ENCODE results near the gene IDH3G. TPM values are rescaled to one million over a fixed set of nuclear protein-coding genes. Genes with fewer than 3 reads are reported as not detected.

IDH3G gene
- total and polyA plus RNA-seq, 2 donors (not counting 3 experiments of a cell fraction or from before 2014, with no cell fraction given), result 57.7 to 116 TPM

GRCh38 chrX:153800177-153800722, 6.1 kb upstream of the IDH3G start:
- Histone ChIP-seq H3K9ac (replicated peaks; ENCODE audit: extremely low read depth, insufficient read depth, low read length) (no peak overlapping the region), H3K27me3 (ENCODE audit: control insufficient read depth in 2 of 2, insufficient read depth in 2 of 2, low read length in 2 of 2) (no peaks in the 10 kb centered on the region), H3K36me3 (ENCODE audit: control insufficient read depth in 2 of 2, extremely low read depth in 1 of 2, insufficient read depth in 2 of 2, low read length in 2 of 2) (peaks cover 0 to 16% of the 10 kb centered on the region in 2 experiments), H2AFZ (ENCODE audit: low read depth, low read length) (no peak overlapping the region), H3K79me2 (ENCODE audit: control insufficient read depth, insufficient read depth, low read length) (peaks cover 19% of the 10 kb centered on the region), H4K20me1 (replicated peaks; ENCODE audit: control insufficient read depth, extremely low read depth, insufficient read depth, low read length) (no peaks in the 10 kb centered on the region), H3K27ac (ENCODE audit: insufficient read depth, low read depth, low read length) (no peak overlapping the region), H3K4me2 (ENCODE audit: insufficient read depth, low read length) (no peak overlapping the region), H3K9me3 (replicated peaks; ENCODE audit: control insufficient read depth, insufficient read depth, low read length) (no peaks in the 10 kb centered on the region), H3K4me3 (replicated peaks in 1 of 3; ENCODE audit: insufficient read depth in 1 of 3, low read depth in 1 of 3, low read length in 3 of 3) (no peak overlapping the region), H3K9me1 (replicated peaks; ENCODE audit: control insufficient read depth, extremely low read depth, insufficient read depth, low read length) (no peaks in the 10 kb centered on the region), H3K4me1 (ENCODE audit: control insufficient read depth, extremely low read depth, insufficient read depth, low read length) (peaks cover 9% of the 10 kb centered on the region)
- ChIA-PET POLR2A (no interaction called here), CTCF (no interaction called here)
- DNase-seq (ENCODE audit: low read depth, low spot score), result no peak
- FAIRE-seq, result no peak
- intact Hi-C loops (cut with micrococcal nuclease) (no loop called here), dilution Hi-C loops (cut with MboI; ENCODE audit: extremely low pct_ligation_motif_present, low sequenced_read_pairs) (no loop called here)
- TF ChIP-seq POLR2AphosphoS5 (IDR thresholded peaks at IDR 0.05; ENCODE audit: insufficient read depth, low read depth, low read length) (peak; percentile 21), MAX (IDR thresholded peaks at IDR 0.05; ENCODE audit: insufficient read depth, insufficient read length) (no peak), FOS (IDR thresholded peaks at IDR 0.05; ENCODE audit: borderline replicate concordance, insufficient read depth, low read length) (no peak), POLR2A (IDR thresholded peaks at IDR 0.05; ENCODE audit: low read depth, low read length) (peak; percentile 29), CTCF (IDR thresholded peaks at IDR 0.05; ENCODE audit: extremely low read depth in 1 of 2, insufficient read depth in 1 of 2, low read depth in 1 of 2, low read length in 2 of 2) (no peak)
- BruUV-seq (replicated peaks), result no TSS peak

DNA sequence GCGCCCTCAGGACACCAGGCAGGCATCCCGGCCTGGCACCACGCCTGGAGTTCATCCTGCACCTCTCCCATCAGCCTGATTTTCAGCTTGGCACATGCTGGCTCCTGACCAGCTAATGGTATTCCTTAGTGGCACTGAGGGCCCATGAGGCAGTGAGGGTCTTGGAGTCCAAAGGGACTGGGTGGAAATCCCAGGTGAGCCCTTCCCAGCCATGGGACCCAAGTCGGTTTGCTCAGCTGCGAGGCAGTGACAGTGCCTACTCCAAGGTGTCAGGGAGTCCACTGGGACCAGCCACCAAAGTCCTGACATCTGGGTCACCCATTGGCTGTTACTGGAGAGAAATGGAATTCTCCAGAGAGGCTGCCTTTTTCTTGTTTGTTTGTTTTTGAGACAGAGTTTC, 5.2 kb upstream of the IDH3G start:
- Histone ChIP-seq H3K9me3 (replicated peaks; ENCODE audit: control insufficient read depth, insufficient read depth, low read length) (no peaks in the 10 kb centered on the region), H4K20me1 (replicated peaks; ENCODE audit: control insufficient read depth, extremely low read depth, insufficient read depth, low read length) (no peaks in the 10 kb centered on the region), H3K9me1 (replicated peaks; ENCODE audit: control insufficient read depth, extremely low read depth, insufficient read depth, low read length) (no peaks in the 10 kb centered on the region), H3K4me2 (ENCODE audit: insufficient read depth, low read length) (no peak overlapping the region), H2AFZ (ENCODE audit: low read depth, low read length) (no peak overlapping the region), H3K9ac (replicated peaks; ENCODE audit: extremely low read depth, insufficient read depth, low read length) (no peak overlapping the region), H3K27ac (ENCODE audit: insufficient read depth, low read depth, low read length) (no peak overlapping the region), H3K79me2 (ENCODE audit: control insufficient read depth, insufficient read depth, low read length) (peaks cover 24% of the 10 kb centered on the region), H3K27me3 (ENCODE audit: control insufficient read depth in 2 of 2, insufficient read depth in 2 of 2, low read length in 2 of 2) (no peaks in the 10 kb centered on the region), H3K36me3 (ENCODE audit: control insufficient read depth in 2 of 2, extremely low read depth in 1 of 2, insufficient read depth in 2 of 2, low read length in 2 of 2) (peaks cover 0 to 16% of the 10 kb centered on the region in 2 experiments), H3K4me3 (replicated peaks in 1 of 3; ENCODE audit: insufficient read depth in 1 of 3, low read depth in 1 of 3, low read length in 3 of 3) (no peak overlapping the region), H3K4me1 (ENCODE audit: control insufficient read depth, extremely low read depth, insufficient read depth, low read length) (peaks cover 9% of the 10 kb centered on the region)
- dilution Hi-C loops (cut with MboI; ENCODE audit: extremely low pct_ligation_motif_present, low sequenced_read_pairs), result no loop called here
- ChIA-PET POLR2A (no interaction called here), CTCF (no interaction called here)
- DNase-seq (ENCODE audit: low read depth, low spot score), result no peak
- TF ChIP-seq CTCF (IDR thresholded peaks at IDR 0.05; ENCODE audit: extremely low read depth in 1 of 2, insufficient read depth in 1 of 2, low read depth in 1 of 2, low read length in 2 of 2) (no peak), POLR2AphosphoS5 (IDR thresholded peaks at IDR 0.05; ENCODE audit: insufficient read depth, low read depth, low read length) (no peak), FOS (IDR thresholded peaks at IDR 0.05; ENCODE audit: borderline replicate concordance, insufficient read depth, low read length) (no peak), JUN (IDR thresholded peaks at IDR 0.05; ENCODE audit: borderline replicate concordance, insufficient read depth, insufficient read length, low read depth) (no peak)
- BruUV-seq (replicated peaks), result no TSS peak
- no peak for FAIRE-seq
- intact Hi-C loops (cut with micrococcal nuclease), result loop anchor here (10.0 kb wide), 1 partner anchor 75 kb away; no protein-coding TSS in a partner anchor

Data from endothelial cell of umbilical vein (primary cell).